Measurements from ENCODE around the gene FCRL2.

Gene FCRL2
- 0 to 0.54 (median 0.35) reads per million in 4 donors for total RNA-seq

DNA sequence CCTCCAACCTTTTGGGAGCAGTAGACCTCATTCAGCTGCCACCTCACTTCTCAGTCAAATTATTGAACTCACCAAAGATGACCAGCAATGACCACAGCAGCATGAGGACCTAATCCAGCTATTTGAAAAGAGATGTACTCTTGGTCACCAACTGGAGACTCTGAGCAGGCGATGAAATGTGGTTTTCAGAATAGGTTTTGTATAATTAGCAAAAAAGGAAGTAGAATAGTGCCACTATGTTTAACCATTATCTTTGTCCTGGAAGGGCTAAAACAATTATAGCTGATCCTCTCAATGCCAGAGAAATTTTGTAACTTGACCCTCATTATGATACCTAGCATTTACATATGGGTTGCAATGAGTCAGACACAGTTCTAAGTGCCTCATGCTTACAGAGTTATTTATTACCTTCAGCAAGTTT, at the start of gene FCRL2:
FCRL2 (minus strand) TSS at position 162 of the 421 bp plus-strand sequence; CDS start at position 103, 59 bp downstream.
- DNase-seq, result no peak

DNA sequence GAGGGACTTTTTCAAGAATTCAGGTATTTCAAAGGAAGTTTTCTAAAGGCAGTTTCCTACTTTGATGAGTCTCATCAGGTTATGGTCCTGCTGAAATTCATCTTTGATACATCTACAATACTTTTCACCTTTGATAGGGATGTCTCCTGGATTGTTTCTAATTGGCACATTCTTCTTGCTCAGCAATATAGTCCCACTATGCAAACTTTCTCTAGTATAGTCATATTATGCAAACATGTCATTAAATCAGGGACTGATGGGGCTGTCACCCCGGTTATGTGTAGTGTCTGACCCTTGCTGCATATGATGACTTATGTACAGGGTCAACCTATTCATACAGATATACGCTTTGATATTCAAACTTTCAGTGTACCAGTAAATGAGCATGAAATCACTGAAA, 43.4 kb upstream of the FCRL2 start:
- no peak for DNase-seq

DNA sequence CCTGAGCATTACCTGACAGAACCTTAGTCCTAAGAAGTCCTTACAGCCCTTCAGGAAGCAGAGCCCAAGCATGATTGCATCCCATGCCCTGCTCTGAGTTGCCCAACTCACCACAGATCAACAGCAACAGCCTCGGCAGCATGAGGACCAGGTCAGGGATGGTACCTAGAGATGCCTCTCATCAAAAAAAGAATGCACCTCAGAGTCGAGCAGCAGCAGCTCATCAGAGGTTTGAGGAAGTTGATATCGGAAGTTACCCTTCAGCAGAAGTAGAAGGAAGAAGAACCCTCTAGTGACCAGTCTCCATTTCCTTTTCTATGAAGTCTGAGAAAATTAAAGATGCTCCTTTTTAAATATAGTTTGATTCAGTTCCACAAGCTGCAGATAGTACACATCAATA, 43.0 kb upstream of the FCRL2 start, which contains the start of gene FCRL1:
FCRL1 (minus strand) TSS at position 225 of the 400 bp plus-strand sequence; CDS start at position 142, 83 bp downstream.
- DNase-seq, result no peak

DNA sequence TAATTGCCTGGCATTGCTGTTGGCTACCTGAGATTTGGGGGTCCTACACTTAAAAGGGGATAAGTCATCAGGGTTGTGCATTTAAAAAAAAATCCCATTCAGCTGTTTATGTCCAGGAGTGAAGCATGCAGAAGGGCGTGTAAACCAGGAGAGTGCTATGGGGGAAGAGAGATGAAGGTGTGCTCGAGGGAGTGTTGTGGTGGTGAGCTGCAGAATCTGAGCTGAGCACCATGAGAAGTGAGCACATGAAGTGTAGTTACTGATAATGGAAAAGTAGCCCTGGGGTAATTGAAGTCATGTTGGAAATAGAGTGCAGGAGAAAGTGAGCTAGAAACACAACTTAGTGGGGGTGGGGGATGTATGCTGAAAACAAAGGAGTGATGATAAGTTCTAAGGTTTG, 42.3 kb upstream of the FCRL2 start:
- DNase-seq, result no peak

DNA sequence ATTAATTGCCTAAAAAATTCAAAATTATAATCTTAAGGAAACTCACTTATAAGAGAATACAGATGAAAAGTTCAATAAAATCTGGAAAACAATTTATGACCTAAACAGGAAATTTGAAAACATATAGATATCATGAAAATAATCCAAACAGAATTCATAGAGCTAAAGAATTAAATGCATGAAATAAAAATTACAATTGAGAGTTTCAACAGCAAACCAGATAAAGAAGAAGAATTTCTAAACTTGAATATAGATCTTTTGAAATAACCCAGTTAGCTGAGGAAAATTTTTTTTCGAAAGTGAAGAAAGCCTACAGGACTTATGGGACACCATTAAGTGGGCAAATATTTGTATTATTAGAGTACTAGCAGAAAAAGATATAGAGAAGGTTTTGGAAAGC, 36.3 kb upstream of the FCRL2 start:
- DNase-seq, result no peak

- DNase-seq, result no peak
Observed at GRCh38 chr1:157806431-157807149, 29.7 kb upstream of the FCRL2 start.

GRCh38 chr1:157803851-157804250, 26.9 kb upstream of the FCRL2 start:
- DNase-seq, result no peak

GRCh38 chr1:157799996-157800395, 23.1 kb upstream of the FCRL2 start:
- no peak for DNase-seq

- no peak for DNase-seq
Observed at GRCh38 chr1:157798211-157798610, 21.3 kb upstream of the FCRL2 start.

DNA sequence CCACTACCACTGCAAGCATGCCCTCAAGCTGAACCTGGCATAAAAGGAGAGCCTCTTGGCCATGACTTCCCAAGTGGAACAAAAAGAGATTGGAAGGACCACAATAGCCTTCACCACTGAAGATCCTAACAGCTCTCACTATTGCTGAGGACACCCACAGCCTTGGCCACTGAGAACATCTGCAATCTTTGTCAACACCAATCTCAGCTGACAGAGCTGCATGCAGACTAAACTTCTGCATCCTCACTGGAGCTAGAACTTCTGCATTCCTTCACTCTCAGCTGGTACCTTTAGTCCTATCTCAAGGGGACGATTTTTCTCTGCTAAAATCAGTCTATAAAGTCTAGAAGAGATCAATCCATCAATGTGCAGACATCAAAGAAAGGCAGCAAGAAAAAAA, 8.3 kb upstream of the FCRL2 start:
- no peak for DNase-seq

GRCh38 chr1:157784801-157785200, 7.9 kb upstream of the FCRL2 start:
- DNase-seq, result no peak

GRCh38 chr1:157782931-157783330, 6.0 kb upstream of the FCRL2 start:
- no peak for DNase-seq

DNA sequence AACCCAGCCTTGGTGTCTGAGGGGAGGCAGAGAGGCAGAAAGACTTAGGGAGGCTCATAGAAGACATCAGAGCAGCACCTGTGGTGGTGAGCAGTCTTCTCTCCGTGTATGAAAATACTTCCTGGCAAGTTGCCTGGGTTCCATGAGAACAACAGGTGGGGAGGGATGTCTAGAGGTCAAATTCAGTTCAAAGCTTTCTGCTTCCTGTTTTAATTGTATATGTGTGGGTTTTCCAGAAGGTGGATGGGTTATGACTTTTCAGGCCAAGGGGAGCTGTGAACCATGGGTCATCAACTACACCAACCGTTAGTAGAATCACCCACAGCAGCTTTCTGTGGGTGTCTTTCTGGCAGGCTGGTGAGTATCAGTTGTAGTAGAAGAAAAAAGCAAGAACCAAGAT, 4.1 kb upstream of the FCRL2 start:
- DNase-seq, result no peak

GRCh38 chr1:157775101-157775870, 1.6 kb downstream of the FCRL2 start:
- DNase-seq, result no peak

GRCh38 chr1:157774412-157774811, 2.5 kb downstream of the FCRL2 start:
- no peak for DNase-seq

- DNase-seq, result no peak
Observed at GRCh38 chr1:157773493-157774350, 3.2 kb downstream of the FCRL2 start.

DNA sequence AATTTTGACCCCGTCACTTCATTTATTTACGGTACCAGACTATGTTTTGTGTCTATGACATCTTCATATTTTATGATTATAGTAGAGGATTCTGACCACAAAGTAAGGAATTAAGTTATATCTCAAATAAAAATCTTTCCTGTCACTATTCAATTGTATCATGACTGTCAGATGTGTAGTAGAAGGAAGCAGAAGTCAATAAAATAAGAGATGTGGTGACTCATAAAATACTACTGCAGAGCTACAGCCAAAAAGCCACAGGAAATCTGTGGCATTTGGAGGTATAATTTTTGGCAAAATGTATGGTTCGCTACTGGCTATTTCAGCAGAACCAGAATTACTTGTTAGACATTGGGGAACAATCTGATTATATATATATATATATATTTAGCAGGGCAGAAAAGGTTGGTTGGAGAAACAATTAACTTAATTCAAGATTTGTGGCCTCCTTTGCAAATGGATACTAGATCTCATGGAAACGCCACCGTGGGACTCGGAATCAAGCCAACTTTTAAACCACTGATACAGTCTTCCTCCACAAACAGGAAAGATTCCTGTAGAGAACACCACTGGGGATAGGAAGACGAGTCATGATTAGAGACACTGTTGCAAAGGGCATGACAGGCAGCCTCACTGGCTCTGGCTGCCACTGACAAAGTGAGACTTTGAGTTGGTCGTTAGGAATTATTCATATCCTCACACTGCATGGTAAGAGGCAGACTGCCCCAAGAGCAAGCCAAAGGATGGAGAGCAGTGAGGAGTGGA, 5.1 kb downstream of the FCRL2 start:
- DNase-seq, result no peak

DNA sequence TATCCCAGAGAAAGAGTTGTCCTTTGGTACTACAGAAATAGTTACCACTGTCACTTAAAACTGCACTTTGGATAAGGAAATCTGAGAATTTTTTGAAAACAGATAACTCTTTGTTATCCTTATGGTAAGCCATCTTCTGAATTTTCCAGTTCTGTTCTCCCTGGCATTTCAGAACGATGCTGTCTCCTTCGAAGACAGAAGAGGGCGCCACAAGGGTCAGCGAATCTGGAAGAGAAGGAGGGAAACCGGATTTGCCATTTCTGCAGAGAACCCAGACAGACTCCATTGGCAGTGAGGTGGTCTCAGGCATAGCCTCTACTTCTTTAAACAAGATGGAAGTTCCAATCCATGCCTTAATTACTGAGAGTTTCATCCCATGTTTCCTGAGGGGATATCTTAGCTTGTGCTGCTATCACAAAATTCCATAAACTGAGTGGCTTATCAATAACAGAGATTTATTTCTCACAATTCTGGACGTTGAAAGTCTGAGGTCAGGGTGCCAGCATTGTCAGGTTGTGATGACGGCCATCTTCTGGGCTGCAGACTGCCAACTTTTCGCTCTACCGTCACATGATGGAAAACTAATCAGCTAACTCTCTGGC, 6.4 kb downstream of the FCRL2 start:
- DNase-seq, result no peak

- DNase-seq, result no peak
Observed at GRCh38 chr1:157766792-157767191, 10.1 kb downstream of the FCRL2 start.

- DNase-seq, result no peak
Observed at GRCh38 chr1:157758018-157758417, 18.9 kb downstream of the FCRL2 start.

DNA sequence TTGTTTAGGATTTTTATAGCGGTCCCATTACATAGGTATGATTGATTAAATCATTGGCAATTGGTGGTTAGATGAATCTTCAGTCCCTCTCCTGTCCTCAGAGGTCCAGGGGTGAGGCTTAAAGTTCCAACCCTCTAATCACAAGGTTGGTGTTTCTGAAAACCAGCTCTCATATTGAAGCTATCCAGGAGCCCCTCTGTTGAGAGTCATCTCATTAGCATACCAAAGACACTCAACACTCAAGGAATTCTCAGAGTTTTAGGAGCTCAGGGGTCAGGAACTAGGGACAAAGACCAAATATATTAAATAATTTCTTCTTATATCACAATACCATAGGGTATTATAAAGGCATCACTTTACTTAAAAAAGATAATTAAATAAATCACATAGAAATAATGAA, 23.3 kb downstream of the FCRL2 start:
- DNase-seq, result no peak

DNA sequence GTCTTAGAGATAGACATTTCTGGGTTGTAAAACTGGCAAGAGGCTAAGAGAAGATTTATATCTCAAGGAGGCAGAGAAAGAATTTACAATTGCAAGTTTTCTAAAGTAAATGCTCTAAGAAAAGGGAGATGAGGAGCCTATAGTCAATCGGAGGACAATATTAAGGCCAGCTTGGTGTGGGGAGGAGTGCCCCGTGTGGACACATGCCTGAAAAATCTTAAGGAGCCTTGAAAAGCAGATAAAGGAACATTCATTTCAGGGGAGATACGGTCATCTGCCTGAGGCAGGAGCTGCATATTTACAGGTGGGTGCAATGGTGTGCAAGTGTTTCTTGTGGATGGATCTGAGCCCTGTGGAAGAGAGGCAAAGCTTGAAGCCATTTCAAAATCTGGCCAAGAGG, 25.6 kb downstream of the FCRL2 start:
- no peak for DNase-seq
